ENCODE results near the gene CCL19. TPM values are rescaled to one million over a fixed set of nuclear protein-coding genes. Genes with fewer than 3 reads are reported as not detected.

CCL19 gene
- total and polyA plus RNA-seq, 2 experiments from 2014 or later, result not detected

GRCh38 chr9:34665067-34665380 is 26.1 kb downstream of the CCL19 start:
- no peak for DNase-seq (ENCODE audit: low read depth in 1 of 2, low spot score in 1 of 2)

DNA sequence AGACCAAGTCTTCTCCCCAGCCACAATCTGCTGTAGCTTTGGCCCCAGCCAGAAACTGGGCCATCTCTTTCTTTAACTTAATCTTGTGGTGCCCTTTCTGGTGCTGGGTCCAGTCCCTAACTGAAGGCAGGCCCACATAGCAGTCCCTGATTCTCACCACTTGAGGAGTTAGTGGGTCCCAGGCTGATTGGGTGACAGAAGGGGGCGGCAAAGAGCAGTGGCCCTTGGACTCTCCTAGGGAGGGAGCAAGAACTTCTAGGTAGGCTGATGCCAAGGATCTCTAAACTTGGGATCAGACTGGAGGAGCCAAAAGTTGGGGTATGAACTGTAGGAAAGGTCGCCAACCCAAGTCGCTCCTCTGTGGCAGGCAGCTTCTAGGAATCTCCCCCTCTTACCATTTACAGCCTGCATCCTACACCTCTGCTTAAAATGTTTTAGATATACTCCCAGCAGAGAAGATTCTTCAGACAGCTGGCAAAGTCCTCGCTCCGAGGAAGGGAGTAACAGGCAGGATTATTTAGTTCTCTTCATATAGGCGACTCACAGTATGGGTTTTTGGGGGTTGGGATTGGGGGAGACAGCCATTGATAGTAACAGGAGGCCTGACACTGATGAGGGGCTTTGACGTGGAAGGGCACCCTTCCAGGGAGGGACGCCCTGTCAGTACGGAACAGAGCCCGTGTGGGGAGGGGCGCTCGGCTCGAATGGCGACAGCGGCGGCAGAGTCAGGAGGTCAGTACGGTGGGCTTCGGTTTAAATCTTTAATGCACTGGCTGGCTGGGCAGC is 26.6 kb downstream of the CCL19 start:
- TF ChIP-seq, protein P1, sequence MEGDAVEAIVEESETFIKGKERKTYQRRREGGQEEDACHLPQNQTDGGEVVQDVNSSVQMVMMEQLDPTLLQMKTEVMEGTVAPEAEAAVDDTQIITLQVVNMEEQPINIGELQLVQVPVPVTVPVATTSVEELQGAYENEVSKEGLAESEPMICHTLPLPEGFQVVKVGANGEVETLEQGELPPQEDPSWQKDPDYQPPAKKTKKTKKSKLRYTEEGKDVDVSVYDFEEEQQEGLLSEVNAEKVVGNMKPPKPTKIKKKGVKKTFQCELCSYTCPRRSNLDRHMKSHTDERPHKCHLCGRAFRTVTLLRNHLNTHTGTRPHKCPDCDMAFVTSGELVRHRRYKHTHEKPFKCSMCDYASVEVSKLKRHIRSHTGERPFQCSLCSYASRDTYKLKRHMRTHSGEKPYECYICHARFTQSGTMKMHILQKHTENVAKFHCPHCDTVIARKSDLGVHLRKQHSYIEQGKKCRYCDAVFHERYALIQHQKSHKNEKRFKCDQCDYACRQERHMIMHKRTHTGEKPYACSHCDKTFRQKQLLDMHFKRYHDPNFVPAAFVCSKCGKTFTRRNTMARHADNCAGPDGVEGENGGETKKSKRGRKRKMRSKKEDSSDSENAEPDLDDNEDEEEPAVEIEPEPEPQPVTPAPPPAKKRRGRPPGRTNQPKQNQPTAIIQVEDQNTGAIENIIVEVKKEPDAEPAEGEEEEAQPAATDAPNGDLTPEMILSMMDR (IDR thresholded peaks at IDR 0.05; ENCODE audit: low read depth, low read length), result peak; percentile 97
- H3K36me3 ChIP-seq, result no peaks in the 10 kb centered on the region
- H3K9me3 ChIP-seq (ENCODE audit: low read depth), result no peaks in the 10 kb centered on the region
- peaks cover 4% of the 10 kb centered on the region for H3K4me1 ChIP-seq (ENCODE audit: low read depth)
- peak overlapping the region; percentile 78 for H3K27ac ChIP-seq
- DNase-seq (ENCODE audit: low read depth in 1 of 2, low spot score in 1 of 2), result peak; percentile 84
- no peaks in the 10 kb centered on the region for H3K27me3 ChIP-seq
- peak overlapping the region; percentile 77 for H3K4me3 ChIP-seq

More at GRCh38 chr9:34665067-34665380, 26.1 kb downstream of the CCL19 start:
- TF ChIP-seq, protein P1 (IDR thresholded peaks at IDR 0.05; ENCODE audit: low read depth, low read length), result no peak
- Histone ChIP-seq H3K36me3 (no peaks in the 10 kb centered on the region), H3K27ac (peak overlapping the region; percentile 78), H3K27me3 (no peaks in the 10 kb centered on the region), H3K9me3 (ENCODE audit: low read depth) (no peaks in the 10 kb centered on the region), H3K4me3 (peak overlapping the region; percentile 77), H3K4me1 (ENCODE audit: low read depth) (peaks cover 4% of the 10 kb centered on the region)

- no peak for DNase-seq (ENCODE audit: low read depth in 1 of 2, low spot score in 1 of 2)
- no peak overlapping the region for H3K4me3 ChIP-seq
- no peak overlapping the region for H3K27ac ChIP-seq
- H3K4me1 ChIP-seq (ENCODE audit: low read depth), result peaks cover 4% of the 10 kb centered on the region
- H3K9me3 ChIP-seq (ENCODE audit: low read depth), result no peaks in the 10 kb centered on the region
- no peaks in the 10 kb centered on the region for H3K27me3 ChIP-seq
- H3K36me3 ChIP-seq, result no peaks in the 10 kb centered on the region
- TF ChIP-seq, protein P1 (IDR thresholded peaks at IDR 0.05; ENCODE audit: low read depth, low read length), result no peak
Observed at GRCh38 chr9:34663303-34663605, 27.8 kb downstream of the CCL19 start.

GRCh38 chr9:34662526-34663302 is 28.4 kb downstream of the CCL19 start, which contains the start of gene CCL27:
CCL27 (minus strand) TSS chr9:34662657; CDS start chr9:34662633, 24 bp downstream.
- peaks cover 4% of the 10 kb centered on the region for H3K4me1 ChIP-seq (ENCODE audit: low read depth)
- no peak within 1 kb of the TSS for H3K4me3 ChIP-seq
- no peaks in the 10 kb centered on the region for H3K36me3 ChIP-seq
- no peak for DNase-seq (ENCODE audit: low read depth in 1 of 2, low spot score in 1 of 2)
- H3K27ac ChIP-seq, result no peak within 1 kb of the TSS
- H3K27me3 ChIP-seq, result no peaks in the 10 kb centered on the region
- TF ChIP-seq, protein P1 (IDR thresholded peaks at IDR 0.05; ENCODE audit: low read depth, low read length), result no peak
- no peaks in the 10 kb centered on the region for H3K9me3 ChIP-seq (ENCODE audit: low read depth)

DNA sequence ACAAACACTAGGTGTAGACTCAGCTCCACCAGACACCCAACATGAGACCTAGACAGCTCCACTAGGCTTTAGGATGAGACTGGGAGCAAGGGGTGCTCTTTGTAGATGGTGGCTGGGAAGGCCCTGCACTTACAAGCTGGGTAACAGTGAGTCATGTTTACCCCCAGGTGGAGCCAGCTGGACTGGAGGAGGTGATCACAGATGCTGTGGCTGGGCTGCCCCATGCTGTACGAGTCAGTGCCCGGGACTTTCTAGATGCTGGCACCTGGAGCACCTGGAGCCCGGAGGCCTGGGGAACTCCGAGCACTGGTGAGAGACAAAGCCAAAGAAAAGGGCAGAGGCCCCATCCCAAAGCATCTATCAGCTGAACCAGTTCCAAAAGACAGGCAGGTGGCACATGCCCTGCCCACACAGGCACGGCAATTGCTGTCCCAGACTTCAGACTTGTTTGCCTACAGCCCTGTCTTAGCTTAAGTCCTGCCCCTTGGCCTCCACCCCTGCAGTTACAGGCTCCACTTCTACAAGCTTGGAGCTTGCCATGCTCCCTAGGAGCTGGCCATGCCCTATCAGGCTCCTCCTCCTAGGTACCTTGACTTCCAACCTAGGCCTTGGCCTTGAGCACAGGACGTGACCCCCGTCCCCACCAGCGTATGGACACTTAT is 31.4 kb downstream of the CCL19 start:
- Histone ChIP-seq H3K4me1 (ENCODE audit: low read depth) (peaks cover 7% of the 10 kb centered on the region), H3K36me3 (no peaks in the 10 kb centered on the region), H3K27me3 (no peaks in the 10 kb centered on the region), H3K27ac (no peak overlapping the region), H3K9me3 (ENCODE audit: low read depth) (no peaks in the 10 kb centered on the region), H3K4me3 (no peak overlapping the region)
- DNase-seq (ENCODE audit: low read depth in 1 of 2, low spot score in 1 of 2), result no peak
- TF ChIP-seq, protein P1 (IDR thresholded peaks at IDR 0.05; ENCODE audit: low read depth, low read length), result no peak

Measured in cardiac muscle cell (in vitro differentiated cells and primary cell).